ENCODE results near the gene MYO5B. TPM values are rescaled to one million over a fixed set of nuclear protein-coding genes. Genes with fewer than 3 reads are reported as not detected.

The MYO5B gene
- total RNA-seq, 4 donors from 2014 or later: 2.0 to 13.9 (median 5.3) TPM

DNA sequence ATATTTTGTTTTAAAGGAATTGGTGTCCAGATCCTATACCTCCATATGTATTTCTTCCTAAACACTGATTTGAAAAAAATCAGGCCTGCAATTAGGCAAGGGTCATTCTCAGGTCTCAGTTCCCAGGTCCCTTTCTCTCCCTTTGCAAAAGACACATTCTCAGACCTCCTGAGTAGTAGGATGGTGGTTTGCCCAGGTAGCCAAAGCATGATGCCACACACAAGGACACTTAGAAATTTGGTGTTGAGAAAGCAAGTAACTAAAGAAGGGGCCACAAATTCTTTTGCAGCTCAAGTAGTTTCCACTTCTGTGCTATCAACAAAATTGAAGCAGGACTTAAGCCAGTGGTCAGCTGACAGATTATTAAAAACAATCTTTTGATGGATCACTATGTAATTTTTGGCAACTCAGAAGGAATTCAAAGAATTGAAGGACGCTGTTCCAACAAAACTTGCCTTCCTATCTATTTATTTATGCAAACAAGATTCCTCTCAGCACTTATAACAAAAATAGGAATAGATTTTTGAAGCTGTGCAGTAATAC is 6.6 kb upstream of the MYO5B start:
- Histone ChIP-seq H3K27me3 (peaks cover 0 to 29% (median 8%) of the 10 kb centered on the region in 4 donors), H3K4me1 (peaks cover 0 to 32% (median 22%) of the 10 kb centered on the region in 4 donors), H3K27ac (replicated peaks in 1 of 4) (no peak overlapping the region), H3K4me3 (no peak overlapping the region), H3K36me3 (no peaks in the 10 kb centered on the region), H3K9me3 (peaks cover 0 to 6% (median 0%) of the 10 kb centered on the region in 4 donors)
- 31% methylated on average over 1 of the region's 1 CpG for WGBS
- no peak for DNase-seq (ENCODE audit: extremely low spot score)
- intact Hi-C loops (cut with DNase I): loop anchor here (10.0 kb wide), 1 partner anchor 153 kb away; no protein-coding TSS in a partner anchor
- TF ChIP-seq POLR2AphosphoS5 (IDR thresholded peaks at IDR 0.05): no peak
- TF ChIP-seq, protein P1, sequence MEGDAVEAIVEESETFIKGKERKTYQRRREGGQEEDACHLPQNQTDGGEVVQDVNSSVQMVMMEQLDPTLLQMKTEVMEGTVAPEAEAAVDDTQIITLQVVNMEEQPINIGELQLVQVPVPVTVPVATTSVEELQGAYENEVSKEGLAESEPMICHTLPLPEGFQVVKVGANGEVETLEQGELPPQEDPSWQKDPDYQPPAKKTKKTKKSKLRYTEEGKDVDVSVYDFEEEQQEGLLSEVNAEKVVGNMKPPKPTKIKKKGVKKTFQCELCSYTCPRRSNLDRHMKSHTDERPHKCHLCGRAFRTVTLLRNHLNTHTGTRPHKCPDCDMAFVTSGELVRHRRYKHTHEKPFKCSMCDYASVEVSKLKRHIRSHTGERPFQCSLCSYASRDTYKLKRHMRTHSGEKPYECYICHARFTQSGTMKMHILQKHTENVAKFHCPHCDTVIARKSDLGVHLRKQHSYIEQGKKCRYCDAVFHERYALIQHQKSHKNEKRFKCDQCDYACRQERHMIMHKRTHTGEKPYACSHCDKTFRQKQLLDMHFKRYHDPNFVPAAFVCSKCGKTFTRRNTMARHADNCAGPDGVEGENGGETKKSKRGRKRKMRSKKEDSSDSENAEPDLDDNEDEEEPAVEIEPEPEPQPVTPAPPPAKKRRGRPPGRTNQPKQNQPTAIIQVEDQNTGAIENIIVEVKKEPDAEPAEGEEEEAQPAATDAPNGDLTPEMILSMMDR (IDR thresholded peaks at IDR 0.05): no peak
- no peak for TF ChIP-seq POLR2A (IDR thresholded peaks at IDR 0.05; ENCODE audit: low read depth)
- TF ChIP-seq EP300 (IDR thresholded peaks at IDR 0.05): no peak

- intact Hi-C loops (cut with DNase I): loop anchor here (10.0 kb wide), 1 partner anchor 155 kb away; no protein-coding TSS in a partner anchor
- 64% methylated on average over 1 of the region's 1 CpG for WGBS
- Histone ChIP-seq H3K36me3 (no peaks in the 10 kb centered on the region), H3K27ac (replicated peaks in 1 of 4) (no peak overlapping the region), H3K9me3 (peaks cover 0 to 6% (median 0%) of the 10 kb centered on the region in 4 donors), H3K4me3 (no peak overlapping the region), H3K27me3 (peaks cover under 1 to 46% (median 19%) of the 10 kb centered on the region in 4 donors), H3K4me1 (peaks cover 4 to 39% (median 30%) of the 10 kb centered on the region in 4 donors)
- TF ChIP-seq, protein P1 (IDR thresholded peaks at IDR 0.05): no peak
- TF ChIP-seq POLR2AphosphoS5 (IDR thresholded peaks at IDR 0.05): no peak
- no peak for TF ChIP-seq EP300 (IDR thresholded peaks at IDR 0.05)
- no peak for TF ChIP-seq POLR2A (IDR thresholded peaks at IDR 0.05; ENCODE audit: low read depth)
- no peak for DNase-seq (ENCODE audit: extremely low spot score)
Measured at GRCh38 chr18:50199921-50200320, 5.0 kb upstream of the MYO5B start.

DNA sequence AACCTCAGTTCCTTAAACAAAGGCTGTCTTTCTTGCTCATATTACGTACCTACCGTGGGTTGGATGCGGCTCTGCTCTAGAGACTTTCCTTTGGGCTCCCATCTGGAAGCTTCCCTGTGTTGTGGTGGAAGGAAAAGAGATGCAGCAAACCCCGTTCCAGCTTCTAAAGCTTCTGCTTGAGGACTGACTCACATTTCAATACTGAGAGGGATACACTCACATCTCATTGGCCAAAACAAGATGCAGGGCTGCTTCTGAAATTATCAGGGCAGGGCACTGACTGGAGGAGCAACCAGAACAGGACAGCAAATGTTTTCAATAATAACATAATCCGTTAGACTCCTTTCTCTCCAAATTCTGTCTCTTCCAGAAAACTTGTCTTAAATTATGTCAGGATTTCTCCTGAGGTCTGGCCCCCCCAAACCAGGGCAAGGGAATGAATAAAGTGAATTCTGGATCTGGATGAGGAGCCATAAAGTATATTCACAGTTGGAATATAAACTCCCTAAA is 4.5 kb upstream of the MYO5B start:
- H3K4me3 ChIP-seq: no peak overlapping the region
- peaks cover 5 to 51% (median 24%) of the 10 kb centered on the region in 4 donors for H3K27me3 ChIP-seq
- no peak for DNase-seq (ENCODE audit: extremely low spot score)
- peaks cover 6 to 45% (median 34%) of the 10 kb centered on the region in 4 donors for H3K4me1 ChIP-seq
- no peak for TF ChIP-seq EP300 (IDR thresholded peaks at IDR 0.05)
- no peak for TF ChIP-seq POLR2AphosphoS5 (IDR thresholded peaks at IDR 0.05)
- TF ChIP-seq POLR2A (IDR thresholded peaks at IDR 0.05; ENCODE audit: low read depth): no peak
- TF ChIP-seq, protein P1 (IDR thresholded peaks at IDR 0.05): no peak
- WGBS: 70% methylated on average over 5 of the region's 5 CpGs
- peaks cover 0 to 6% (median 0%) of the 10 kb centered on the region in 4 donors for H3K9me3 ChIP-seq
- no peak overlapping the region for H3K27ac ChIP-seq (replicated peaks in 1 of 4)
- intact Hi-C loops (cut with DNase I): no loop called here
- no peaks in the 10 kb centered on the region for H3K36me3 ChIP-seq

DNA sequence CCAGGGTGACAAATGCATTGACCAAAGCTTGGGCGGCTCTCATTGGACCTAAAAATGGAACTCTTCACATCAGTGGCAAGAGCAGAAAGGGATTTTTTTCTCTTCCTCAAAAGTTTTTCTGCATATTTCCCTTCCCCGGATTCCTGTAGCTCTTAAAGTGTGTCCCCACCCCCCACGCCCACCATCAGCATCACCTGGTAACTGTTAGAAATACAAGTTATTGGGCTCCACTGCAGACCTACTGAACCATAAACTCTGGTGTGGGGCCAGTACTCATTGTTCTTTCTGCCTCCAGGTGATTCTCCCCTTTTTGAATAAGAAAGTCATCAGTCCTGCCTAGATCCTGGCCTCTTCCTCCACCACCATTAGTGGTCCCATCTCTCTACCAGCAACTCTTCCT is 1.3 kb upstream of the MYO5B start:
- H3K27ac ChIP-seq (replicated peaks in 1 of 4): no peak overlapping the region
- no peak for DNase-seq (ENCODE audit: extremely low spot score)
- intact Hi-C loops (cut with DNase I): no loop called here
- TF ChIP-seq EP300 (IDR thresholded peaks at IDR 0.05): no peak
- peaks cover 7 to 80% (median 34%) of the 10 kb centered on the region in 4 donors for H3K27me3 ChIP-seq
- no peak overlapping the region for H3K4me3 ChIP-seq
- no peaks in the 10 kb centered on the region for H3K36me3 ChIP-seq
- WGBS: 97% methylated on average over 3 of the region's 3 CpGs
- H3K9me3 ChIP-seq: peaks cover 0 to 6% (median 0%) of the 10 kb centered on the region in 4 donors
- peaks cover 15 to 31% (median 27%) of the 10 kb centered on the region in 4 donors for H3K4me1 ChIP-seq

DNA sequence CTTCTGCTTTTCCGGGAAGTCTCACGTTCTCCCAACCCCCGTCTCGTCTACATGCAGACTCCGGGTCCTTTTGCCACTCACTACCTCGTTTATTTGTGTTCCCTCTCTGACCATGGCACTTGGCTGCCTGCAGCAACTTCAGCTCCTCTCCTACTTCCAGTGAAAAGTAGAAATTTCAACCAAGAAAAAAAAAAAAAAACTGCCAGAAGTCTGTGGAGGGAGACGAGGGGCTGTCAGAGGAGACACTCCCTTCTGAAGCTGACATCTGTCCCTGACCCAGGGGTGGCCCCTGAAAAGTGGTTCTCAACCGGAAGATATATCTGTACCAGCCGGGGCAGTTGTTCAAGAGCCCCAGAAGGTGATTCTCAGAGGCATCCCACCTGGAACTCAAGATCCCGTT is 742 bp upstream of the MYO5B start:
- Histone ChIP-seq H3K4me1 (peaks cover 15 to 30% (median 25%) of the 10 kb centered on the region in 4 donors), H3K9me3 (peaks cover 0 to 2% (median 0%) of the 10 kb centered on the region in 4 donors), H3K27ac (replicated peaks in 1 of 4) (no peak overlapping the region), H3K27me3 (peaks cover 7 to 80% (median 34%) of the 10 kb centered on the region in 4 donors), H3K36me3 (no peaks in the 10 kb centered on the region), H3K4me3 (no peak overlapping the region)
- intact Hi-C loops (cut with DNase I): no loop called here
- TF ChIP-seq EP300 (IDR thresholded peaks at IDR 0.05) (no peak), POLR2AphosphoS5 (IDR thresholded peaks at IDR 0.05) (no peak), POLR2A (IDR thresholded peaks at IDR 0.05; ENCODE audit: low read depth) (no peak)
- TF ChIP-seq, protein P1 (IDR thresholded peaks at IDR 0.05): no peak
- no peak for DNase-seq (ENCODE audit: extremely low spot score)
- 43% methylated on average over 10 of the region's 10 CpGs for WGBS

All from esophagus muscularis mucosa (tissue), 4 donors.